Ovary (tissue), 9 donors: ENCODE results near the gene NDE1. TPM values are rescaled to one million over a fixed set of nuclear protein-coding genes. Genes with fewer than 3 reads are reported as not detected.
"Not testable (repeated sequence)": the region's sequence is repeated elsewhere in the genome, so short reads cannot be mapped to it uniquely, and the experiment has no call there.

Experiments
- DNase-seq, 5 donors: peaks; one replicate each; pipeline ENCODE4 v3.0.0-alpha.2; 2019 to 2020
- H3K27ac ChIP-seq, 2 donors: fragments of 200-600 bp; one replicate each; pipeline versions ENCODE4 v1.5.1 to v1.8.0; 2019 to 2022
- H3K27me3 ChIP-seq: fragments of 200-600 bp; one replicate; pipeline ENCODE4 v1.8.0; 2022
- H3K36me3 ChIP-seq: fragments of 200-600 bp; sonication (generic); one replicate; pipeline ENCODE4 v1.5.1; 2019
- H3K4me1 ChIP-seq: one replicate; pipeline ENCODE4 v1.8.1; 2013; ENCODE audit warnings: mild to moderate bottlenecking, moderate library complexity; ENCODE audit not compliant: insufficient read depth
- H3K4me3 ChIP-seq: fragments of 200-600 bp; sonication (generic); one replicate; pipeline ENCODE4 v1.5.1; 2017
- H3K9me3 ChIP-seq, 2 donors: fragments of 200-600 bp in 1 of 2; sonication (generic) in 1 of 2; one replicate each; pipeline versions ENCODE4 v1.5.1 to v1.8.1; 2013 to 2019; ENCODE audit warnings: mild to moderate bottlenecking in 1 of 2, moderate library complexity in 1 of 2
- EP300 ChIP-seq: sonication (generic); formaldehyde crosslinking; IDR thresholded peaks from one replicate; pipeline ENCODE4 v1.6.1; 2017; ENCODE audit warnings: antibody characterized with exemption
- POLR2A ChIP-seq: fragments of 450-650 bp; IDR thresholded peaks from one replicate; pipeline ENCODE4 v1.6.1; 2017; ENCODE audit warnings: antibody characterized with exemption, mild to moderate bottlenecking, moderate library complexity
- WGBS, 3 donors: extraction: QIAGEN DNeasy Blood & Tissue Kit in 1 of 3; methylation state at CpG; one replicate each; pipeline versions ENCODE4 v1.1.5 to v1.1.7; 2013 to 2017; 5-methylcytosine and 5-hydroxymethylcytosine counted together
- intact Hi-C, 4 donors: fragments of 100-400 bp; cut with DNase I; formaldehyde crosslinking; loops; one replicate each; pipeline versions ENCODE4 v1.11.0 to v1.15.1; 2022 to 2023
- polyA plus RNA-seq, 2 donors: library from polyadenylated mRNA; stranded (reverse); fragments of 200-250 nt in 1 of 2; fragments of 350-450 nt in 1 of 2; fragmentation: Illumina TruSeq in 1 of 2; extraction: RNeasy Lipid Tissue Mini Kit (QIAGEN cat#74804) in 1 of 2; gene quantifications; one replicate each; pipeline ENCODE4 v1.2.3, GENCODE V29; 2013 to 2014
- total RNA-seq, 7 donors: library from RNA; depleted of rRNA in 2 of 7; stranded (reverse); fragments of >200 nt in 2 of 7; fragmentation: NEBNext Ultra II Directional in 3 of 7; extraction: Animal tissue kit (Norgen Biotek cat#: 25700) in 3 of 7; gene quantifications; one replicate each; pipeline versions ENCODE4 v1.1.0 to v1.2.4, GENCODE V29; 2016 to 2023
- TF ChIP-seq, protein P1 (sequence below), 3 donors: fragments of 450-650 bp in 2 of 3; fragments of 200-600 bp in 1 of 3; IDR thresholded peaks; one replicate each; pipeline versions ENCODE4 v1.5.1 to v1.8.0; 2016 to 2022; ENCODE audit warnings: antibody characterized with exemption in 3 of 3, mild to moderate bottlenecking in 1 of 3
- donor health status: DM: no; HTN: no; CAD: no; lungs with moderate emphysema.
- donor health status: DM: no; HTN: no; CAD: no.
- donor health status: Bipolar disorder and iron deficiency.
- donor health status: DM: yes; HTN: yes; CAD: no.
- donor health status: DM: no; HTN: no; CAD: no.
- donor health status: DM: yes; HTN: yes; CAD: no.

Gene NDE1
- total and polyA plus RNA-seq, 9 donors: 9.8 to 31.9 (median 22.4) TPM

DNA sequence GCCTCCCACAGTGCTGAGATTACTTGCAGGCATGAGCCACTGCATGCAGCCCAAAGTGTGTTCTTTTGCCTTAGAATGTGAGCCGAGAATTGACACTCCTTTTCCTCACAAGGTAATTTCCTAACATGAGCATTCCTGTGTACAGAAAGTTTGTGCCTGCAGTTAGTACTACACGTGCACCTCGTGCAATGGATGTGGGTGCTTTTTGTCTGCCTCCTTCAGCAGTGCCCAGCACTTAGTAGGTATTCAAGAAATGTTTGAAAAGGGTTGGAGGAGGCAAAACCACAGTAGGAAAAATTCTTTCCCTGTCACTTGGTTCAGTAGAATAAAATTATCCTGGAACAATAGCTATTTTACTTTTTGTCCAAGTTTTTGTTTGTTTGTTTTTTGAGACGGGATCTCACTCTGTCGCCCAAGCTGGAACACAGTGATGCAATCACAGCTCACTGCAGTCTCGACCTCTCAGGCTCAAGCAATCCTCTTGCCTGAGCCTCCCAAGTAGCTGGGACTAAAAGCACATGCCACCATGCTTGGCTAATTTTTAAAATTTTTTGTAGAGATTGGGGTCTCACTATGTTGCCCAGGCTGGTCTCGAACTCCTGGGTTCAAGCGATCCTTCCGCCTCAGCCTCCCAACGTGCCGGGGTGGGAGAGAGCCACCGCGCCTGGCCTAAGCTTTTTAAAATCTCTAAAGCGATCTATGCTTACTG, 2.4 kb downstream of the NDE1 start:
- DNase-seq: no peak

GRCh38 chr16:15653227-15653626, 3.2 kb downstream of the NDE1 start:
- Histone ChIP-seq H3K4me1 (peaks cover 4% of the 10 kb centered on the region), H3K36me3 (no peaks in the 10 kb centered on the region), H3K27me3 (no peaks in the 10 kb centered on the region), H3K27ac (no peak overlapping the region), H3K9me3 (no peaks in the 10 kb centered on the region), H3K4me3 (no peak overlapping the region)
- intact Hi-C loops: no loop called here
- no peak for DNase-seq
- no peak for TF ChIP-seq POLR2A
- TF ChIP-seq, protein P1, sequence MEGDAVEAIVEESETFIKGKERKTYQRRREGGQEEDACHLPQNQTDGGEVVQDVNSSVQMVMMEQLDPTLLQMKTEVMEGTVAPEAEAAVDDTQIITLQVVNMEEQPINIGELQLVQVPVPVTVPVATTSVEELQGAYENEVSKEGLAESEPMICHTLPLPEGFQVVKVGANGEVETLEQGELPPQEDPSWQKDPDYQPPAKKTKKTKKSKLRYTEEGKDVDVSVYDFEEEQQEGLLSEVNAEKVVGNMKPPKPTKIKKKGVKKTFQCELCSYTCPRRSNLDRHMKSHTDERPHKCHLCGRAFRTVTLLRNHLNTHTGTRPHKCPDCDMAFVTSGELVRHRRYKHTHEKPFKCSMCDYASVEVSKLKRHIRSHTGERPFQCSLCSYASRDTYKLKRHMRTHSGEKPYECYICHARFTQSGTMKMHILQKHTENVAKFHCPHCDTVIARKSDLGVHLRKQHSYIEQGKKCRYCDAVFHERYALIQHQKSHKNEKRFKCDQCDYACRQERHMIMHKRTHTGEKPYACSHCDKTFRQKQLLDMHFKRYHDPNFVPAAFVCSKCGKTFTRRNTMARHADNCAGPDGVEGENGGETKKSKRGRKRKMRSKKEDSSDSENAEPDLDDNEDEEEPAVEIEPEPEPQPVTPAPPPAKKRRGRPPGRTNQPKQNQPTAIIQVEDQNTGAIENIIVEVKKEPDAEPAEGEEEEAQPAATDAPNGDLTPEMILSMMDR (IDR thresholded peaks at IDR 0.05): no peak
- no peak for TF ChIP-seq EP300
- WGBS, 3 donors: 14 to 22% (median 21%) methylated on average over 4 of the region's 4 CpGs

More for the DNA sequence above, 2.4 kb downstream of the NDE1 start:
- H3K27me3 ChIP-seq: no peaks in the 10 kb centered on the region
- TF ChIP-seq EP300 (no peak), POLR2A (no peak)
- TF ChIP-seq, protein P1 (IDR thresholded peaks at IDR 0.05): no peak
- no peak overlapping the region for H3K4me3 ChIP-seq
- WGBS, 3 donors: 89 to 92% (median 90%) methylated on average over 14 of the region's 14 CpGs
- no peaks in the 10 kb centered on the region for H3K9me3 ChIP-seq
- H3K4me1 ChIP-seq: peaks cover 4% of the 10 kb centered on the region
- H3K27ac ChIP-seq: no peak overlapping the region
- no peaks in the 10 kb centered on the region for H3K36me3 ChIP-seq
- intact Hi-C loops: no loop called here

DNA sequence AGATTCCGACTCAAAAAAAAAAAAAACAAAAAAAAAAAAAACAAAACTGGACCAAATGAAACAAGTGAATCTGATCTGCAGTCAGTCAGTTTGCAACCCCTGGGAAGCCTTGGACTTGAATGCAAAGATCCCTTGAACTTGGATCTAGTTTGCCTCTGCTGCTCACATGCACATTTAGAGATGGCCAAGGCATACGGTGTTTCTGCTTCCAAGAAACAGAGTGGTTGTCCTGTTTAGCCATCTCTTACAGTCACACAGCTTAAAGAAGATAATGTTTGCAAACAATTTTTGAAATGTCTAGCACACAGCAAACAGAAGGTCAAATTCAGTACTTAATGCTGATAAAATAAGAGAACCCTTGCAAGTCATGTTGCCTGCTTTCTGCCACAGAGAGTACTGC, 4.5 kb downstream of the NDE1 start:
- intact Hi-C loops: no loop called here
- Histone ChIP-seq H3K9me3 (no peaks in the 10 kb centered on the region), H3K4me3 (no peak overlapping the region), H3K4me1 (peaks cover 4% of the 10 kb centered on the region), H3K27me3 (no peaks in the 10 kb centered on the region), H3K36me3 (no peaks in the 10 kb centered on the region), H3K27ac (no peak overlapping the region)
- DNase-seq: no peak
- 62 to 79% (median 74%) methylated on average over 2 of the region's 2 CpGs for WGBS, 3 donors
- TF ChIP-seq POLR2A: no peak
- TF ChIP-seq, protein P1 (IDR thresholded peaks at IDR 0.05): no peak
- no peak for TF ChIP-seq EP300

- H3K36me3 ChIP-seq, intact Hi-C loops, DNase-seq, H3K4me3 ChIP-seq, H3K9me3 ChIP-seq, H3K27ac ChIP-seq, H3K27me3 ChIP-seq: not testable (repeated sequence)
- peaks cover 10% of the 10 kb centered on the region for H3K4me1 ChIP-seq
- WGBS, 3 donors: 93 to 98% (median 95%) methylated on average over 3 to 4 of the region's 6 CpGs
These were observed 5.5 kb downstream of the NDE1 start for GRCh38 chr16:15655561-15655960.

GRCh38 chr16:15658149-15658548, 8.1 kb downstream of the NDE1 start:
- intact Hi-C loops: no loop called here
- no peak for TF ChIP-seq EP300
- TF ChIP-seq, protein P1 (IDR thresholded peaks at IDR 0.05): no peak
- TF ChIP-seq POLR2A: no peak
- no peak overlapping the region for H3K4me3 ChIP-seq
- H3K36me3 ChIP-seq: no peaks in the 10 kb centered on the region
- DNase-seq: no peak
- WGBS, 3 donors: 88 to 89% (median 89%) methylated on average over 6 of the region's 6 CpGs
- peaks cover 6% of the 10 kb centered on the region for H3K4me1 ChIP-seq
- H3K9me3 ChIP-seq: no peaks in the 10 kb centered on the region
- H3K27ac ChIP-seq: no peak overlapping the region
- H3K27me3 ChIP-seq: no peaks in the 10 kb centered on the region
